Activated CD4-positive, CD25-positive, alpha-beta regulatory T cell treated with anti-CD3 and anti-CD28 coated beads, Interleukin-2, amount 50 U/mL, for 72 hours (primary cell): Measurements from ENCODE around the gene TMEM238.

ENCODE experiments used
- DNase-seq: peaks from one replicate; pipeline ENCODE4 v3.0.0; 2021

TMEM238 gene

DNA sequence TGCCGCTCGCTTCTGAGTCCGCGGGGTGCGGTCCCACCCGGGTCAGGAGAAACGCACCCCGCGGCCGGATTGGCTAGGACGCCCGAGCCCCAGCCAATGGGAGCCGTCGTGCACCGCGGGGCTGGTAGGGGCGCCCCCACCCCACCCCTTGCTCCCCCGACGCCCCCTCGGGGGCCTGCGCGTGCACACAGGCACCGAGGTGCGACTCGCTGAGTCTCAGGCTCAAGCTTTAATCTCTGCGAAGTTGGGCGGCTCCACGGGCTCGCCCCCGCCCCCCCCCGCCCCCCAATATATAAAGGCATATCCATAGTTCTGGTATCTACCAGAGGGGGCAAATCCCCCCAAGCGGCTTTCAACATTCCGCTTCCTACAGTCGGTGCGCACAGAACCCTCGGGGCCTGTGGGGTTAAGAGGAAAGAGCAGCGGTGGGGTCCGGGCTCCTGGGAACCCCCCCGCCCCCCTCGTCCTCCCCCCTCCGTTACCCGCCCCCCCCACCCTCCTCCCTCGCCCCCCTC is 29.3 kb downstream of the TMEM238 start, which contains the start of gene COX6B2:
COX6B2 (minus strand) TSS at position 22 of the 515 bp plus-strand sequence. CDS start 198 bp downstream, outside the sequence.
- DNase-seq, result no peak

- peak; percentile 58 for DNase-seq
Observed at GRCh38 chr19:55353803-55354697, 30.0 kb downstream of the TMEM238 start.

- no peak for DNase-seq
Observed at GRCh38 chr19:55353356-55353802, 30.7 kb downstream of the TMEM238 start.

- no peak for DNase-seq
Observed at GRCh38 chr19:55352549-55353145, 31.4 kb downstream of the TMEM238 start.

DNA sequence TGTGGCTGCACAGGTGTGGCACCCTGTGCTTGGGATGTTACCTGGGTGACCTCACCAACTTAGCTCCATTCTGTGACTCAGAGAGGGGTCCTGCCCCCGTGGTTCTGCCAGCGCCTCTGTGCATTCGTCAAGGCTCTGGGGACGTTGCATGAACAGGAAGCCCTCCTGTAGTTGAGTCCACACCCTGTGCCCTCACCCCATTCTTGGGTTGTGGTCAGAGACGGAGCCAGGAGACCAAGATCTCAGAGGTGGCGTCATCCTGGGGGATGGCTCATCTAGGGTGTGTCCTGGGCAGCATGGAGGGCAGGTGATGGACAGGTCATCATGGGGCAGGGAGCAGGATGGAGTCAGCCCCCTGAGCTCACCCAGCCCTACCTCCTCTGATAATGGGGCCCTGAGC is 32.1 kb downstream of the TMEM238 start:
- no peak for DNase-seq

DNA sequence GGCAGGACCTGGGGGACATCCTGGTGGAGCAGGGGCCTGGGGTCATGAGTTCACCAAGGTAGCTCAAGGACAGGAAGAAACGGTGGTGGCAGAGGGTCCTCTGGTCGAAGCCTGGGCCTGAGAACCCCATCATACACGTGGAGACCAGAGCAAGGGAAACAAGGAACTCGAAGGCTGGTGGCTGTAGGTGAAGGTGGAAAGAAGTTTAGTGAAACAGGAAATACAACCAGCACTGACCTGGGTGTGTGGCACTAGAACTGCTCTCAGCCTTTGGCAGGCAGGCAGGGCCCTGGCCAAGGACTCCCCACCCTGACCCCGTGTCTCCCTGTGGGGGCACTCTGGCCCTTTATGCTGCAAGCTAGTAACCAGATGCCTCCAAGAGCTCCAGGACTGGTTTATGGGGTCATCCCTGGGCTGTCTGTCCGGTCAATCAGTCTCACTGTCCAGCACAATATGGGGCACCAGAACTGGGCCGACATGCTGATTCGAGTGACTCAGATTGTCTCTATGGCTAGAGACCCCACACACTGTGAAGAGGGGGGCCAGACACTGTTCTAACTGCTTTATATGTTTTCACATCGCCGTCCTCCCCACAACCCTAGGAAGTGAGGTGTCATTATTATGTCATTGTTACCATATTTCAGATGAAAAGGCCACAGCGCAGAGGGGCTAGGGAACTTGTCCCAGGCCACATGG is 33.3 kb downstream of the TMEM238 start:
- no peak for DNase-seq

DNA sequence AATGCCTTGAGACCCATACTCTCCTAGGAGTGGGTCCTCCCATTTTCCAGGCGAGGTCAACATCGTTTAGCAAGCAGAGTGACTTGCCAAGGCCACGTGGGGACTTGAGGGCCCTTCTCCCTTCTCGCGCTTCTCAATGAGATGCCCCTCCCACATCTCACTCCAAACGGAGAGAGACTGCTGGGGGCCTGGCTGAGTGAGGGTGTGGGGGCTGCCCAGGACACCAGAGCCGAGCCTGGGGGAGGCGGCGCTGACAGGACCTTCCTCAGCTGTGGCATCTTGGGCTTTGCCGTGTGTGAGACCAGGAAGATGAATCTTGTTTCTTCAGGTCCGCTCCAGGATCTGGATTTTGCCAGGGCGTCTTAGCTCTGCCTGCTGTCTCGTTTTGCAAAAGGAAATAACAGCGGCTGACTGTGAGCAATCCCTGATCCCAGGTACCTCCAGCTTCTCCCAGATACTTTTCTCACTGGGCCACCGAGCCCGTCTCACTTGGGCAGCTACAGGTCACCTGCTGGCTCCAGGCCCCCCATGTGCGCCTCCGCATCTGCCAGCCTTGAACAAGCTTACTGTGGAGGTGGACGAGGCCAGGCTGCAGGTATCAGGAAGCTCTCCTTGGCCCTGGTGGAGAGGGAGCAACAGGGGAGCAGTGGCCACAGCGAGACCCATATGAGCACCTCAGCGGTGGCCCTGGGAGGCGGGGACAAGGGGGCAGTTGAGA is 35.6 kb downstream of the TMEM238 start:
- DNase-seq, result no peak

DNA sequence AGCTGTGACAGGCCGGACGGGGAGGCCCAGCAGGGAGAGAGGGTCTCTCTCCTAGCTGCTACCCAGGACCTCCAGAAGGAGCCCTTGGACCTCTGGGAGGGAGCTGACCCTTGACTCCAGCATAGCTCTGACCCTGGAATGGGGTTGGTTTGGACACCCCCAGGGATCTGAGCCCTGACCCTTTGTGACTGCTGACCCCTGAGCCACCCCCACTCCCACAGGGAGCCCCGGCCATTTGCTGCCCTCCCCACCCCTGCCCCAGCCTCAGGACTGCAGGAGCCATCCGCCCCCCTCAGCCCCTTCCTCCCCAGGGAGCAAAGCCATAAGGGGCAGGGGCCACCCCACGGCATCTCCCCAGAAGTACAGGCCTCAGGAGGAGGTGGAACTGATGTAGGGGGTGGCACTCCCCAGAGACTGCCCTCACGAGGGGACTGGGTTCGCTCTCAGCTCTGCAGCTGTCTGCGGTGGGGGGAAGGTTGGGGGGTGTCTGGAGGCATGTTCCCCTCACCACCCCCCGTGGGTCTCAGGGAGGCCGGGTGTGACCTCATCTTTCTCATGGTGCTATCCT is 36.6 kb downstream of the TMEM238 start:
- DNase-seq, result no peak

DNA sequence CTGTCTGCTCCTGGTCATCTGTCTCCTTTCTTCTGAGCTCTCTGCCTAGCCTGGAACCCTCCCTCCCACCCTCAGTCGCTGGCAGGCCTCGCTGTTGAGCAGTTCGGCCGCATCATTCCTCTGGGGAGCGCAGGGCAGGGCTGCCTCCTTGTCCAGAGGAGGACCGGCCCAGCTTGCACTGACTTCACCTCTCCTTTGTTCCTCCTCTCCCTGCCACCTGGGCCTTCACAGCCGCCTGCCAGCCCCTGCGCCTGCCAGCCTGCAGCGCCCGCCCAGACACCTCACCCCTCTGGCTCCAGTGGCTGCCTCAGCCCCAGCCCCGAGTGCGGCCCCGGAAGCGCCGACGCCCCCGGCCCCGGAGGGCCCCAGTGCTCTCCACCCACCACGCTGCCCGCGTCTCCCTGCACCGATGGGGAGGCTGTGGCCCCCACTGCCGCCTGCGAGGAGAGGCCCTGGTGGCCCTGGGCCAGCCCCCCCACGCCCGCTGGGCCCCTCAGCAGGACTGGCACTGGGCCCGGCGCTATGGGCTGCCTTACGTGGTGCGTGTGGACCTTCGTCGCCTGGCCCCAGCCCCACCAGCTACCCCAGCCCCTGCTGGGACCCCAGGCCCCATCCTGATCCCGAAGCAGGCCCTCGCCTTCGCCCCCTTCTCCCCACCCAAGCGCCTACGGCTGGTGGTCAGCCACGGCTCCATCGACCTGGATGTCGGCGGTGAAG is 37.2 kb downstream of the TMEM238 start:
- DNase-seq, result no peak

GRCh38 chr19:55345818-55346724 is 38.0 kb downstream of the TMEM238 start:
- no peak for DNase-seq

DNA sequence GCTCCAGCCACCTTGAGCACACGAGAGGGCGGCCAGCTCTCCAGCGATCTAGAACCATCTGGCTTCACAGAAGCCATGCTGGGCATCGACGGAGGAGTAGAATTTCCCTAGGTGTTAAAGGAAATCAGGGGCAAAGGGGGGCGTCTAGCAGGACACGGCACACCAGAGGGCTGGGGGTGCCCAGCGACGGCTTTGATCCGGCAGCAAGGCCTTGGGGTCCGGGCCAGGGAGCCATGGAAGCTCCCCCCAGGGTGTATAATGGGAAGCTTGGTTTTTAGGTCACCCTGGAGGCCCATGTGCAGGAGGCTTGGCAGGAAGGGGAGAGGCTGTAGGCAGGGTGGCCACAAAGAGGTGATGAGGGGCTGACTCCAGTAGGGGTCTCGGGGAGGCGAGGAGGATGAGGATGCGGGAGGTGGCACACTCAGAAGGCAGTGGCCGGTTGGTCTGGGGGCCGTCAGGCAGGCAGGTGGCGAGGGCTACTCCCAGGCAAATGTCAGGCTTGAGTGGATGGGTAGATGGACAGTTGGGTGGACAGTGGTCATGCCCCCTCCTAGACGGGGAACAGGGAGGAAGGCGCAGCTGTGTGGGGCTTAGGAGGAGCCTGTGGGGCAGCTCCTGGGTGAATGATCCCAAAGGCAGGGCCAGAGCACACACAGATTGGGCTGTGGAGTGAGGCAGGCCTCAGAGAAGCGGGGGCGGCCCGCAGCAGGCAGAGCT is 38.8 kb downstream of the TMEM238 start:
- DNase-seq, result no peak

DNA sequence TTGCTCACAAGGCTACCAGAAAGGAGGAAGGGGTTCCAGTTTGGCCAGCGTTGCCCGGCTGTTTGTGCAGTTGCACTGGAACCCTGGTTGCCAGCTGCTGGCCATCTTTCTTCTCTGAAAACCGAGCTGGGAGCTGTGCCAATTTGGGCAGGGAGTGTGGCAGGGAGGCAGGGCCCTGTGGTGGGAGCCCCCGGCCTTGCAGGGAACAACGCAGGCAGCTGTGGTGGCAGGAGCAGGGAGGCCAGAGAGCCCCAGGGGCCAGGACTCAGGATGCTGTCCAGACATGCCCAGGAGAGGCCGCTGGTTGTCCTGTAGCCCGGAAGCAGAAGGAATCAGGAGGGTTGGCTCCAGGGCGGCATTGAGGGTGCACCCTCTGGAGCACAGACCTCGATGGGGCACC is 39.6 kb downstream of the TMEM238 start:
- no peak for DNase-seq

DNA sequence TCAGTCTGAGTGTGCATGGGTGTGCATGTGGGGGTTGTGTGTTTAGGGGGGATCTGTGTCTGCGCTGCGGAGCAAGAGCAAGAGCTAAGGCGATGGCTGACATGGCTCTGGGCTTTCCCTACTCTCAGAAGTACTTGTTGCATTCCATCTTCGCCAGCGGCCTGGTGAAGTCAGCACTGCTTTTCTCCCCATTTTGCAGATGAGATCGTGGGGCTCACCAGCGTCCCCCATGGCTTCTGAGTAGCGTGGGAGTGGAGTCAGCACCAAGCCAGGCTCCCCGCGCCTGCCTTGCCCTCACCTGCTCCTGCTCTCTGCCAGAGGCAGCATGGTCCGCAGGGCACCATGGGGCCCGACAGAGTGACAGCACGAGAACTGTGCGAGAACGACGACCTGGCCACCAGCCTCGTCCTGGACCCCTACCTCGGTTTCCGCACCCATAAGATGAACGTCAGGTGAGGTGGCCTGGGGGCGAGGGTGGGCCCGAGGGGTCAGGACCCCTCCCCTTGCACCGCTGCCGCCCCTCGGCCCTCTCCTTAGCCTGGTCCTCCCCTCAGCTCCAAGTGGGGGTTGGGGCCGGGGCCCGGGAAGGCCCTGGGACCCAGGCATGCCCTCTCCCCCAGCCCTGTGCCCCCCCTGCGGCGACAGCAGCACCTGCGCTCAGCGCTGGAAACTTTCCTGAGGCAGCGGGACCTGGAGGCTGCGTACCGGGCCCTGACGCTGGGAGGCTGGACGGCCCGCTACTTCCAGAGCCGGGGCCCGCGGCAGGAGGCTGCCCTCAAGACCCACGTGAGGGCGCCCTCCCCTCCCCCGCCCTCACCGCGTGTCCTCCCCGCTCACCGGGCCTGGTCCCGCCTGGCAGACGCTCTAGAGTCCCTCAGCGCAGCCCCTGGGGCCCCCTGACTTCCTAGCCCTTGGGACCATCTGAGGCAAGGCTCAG is 42.2 kb downstream of the TMEM238 start:
- no peak for DNase-seq

- DNase-seq, result no peak
Observed at GRCh38 chr19:55341171-55341588, 42.9 kb downstream of the TMEM238 start.

GRCh38 chr19:55340784-55341147 is 43.3 kb downstream of the TMEM238 start:
- DNase-seq, result no peak

GRCh38 chr19:55339889-55340783 is 44.0 kb downstream of the TMEM238 start:
- no peak for DNase-seq

- peak; percentile 100 for DNase-seq
Observed at GRCh38 chr19:55339105-55339888, 44.8 kb downstream of the TMEM238 start, which contains the start of gene KMT5C. TSS of gene KMT5C (plus strand) at chr19:55339876. CDS start at chr19:55341937, 2,061 bp downstream.
